ENCODE data around the gene UPK2.

DNA sequence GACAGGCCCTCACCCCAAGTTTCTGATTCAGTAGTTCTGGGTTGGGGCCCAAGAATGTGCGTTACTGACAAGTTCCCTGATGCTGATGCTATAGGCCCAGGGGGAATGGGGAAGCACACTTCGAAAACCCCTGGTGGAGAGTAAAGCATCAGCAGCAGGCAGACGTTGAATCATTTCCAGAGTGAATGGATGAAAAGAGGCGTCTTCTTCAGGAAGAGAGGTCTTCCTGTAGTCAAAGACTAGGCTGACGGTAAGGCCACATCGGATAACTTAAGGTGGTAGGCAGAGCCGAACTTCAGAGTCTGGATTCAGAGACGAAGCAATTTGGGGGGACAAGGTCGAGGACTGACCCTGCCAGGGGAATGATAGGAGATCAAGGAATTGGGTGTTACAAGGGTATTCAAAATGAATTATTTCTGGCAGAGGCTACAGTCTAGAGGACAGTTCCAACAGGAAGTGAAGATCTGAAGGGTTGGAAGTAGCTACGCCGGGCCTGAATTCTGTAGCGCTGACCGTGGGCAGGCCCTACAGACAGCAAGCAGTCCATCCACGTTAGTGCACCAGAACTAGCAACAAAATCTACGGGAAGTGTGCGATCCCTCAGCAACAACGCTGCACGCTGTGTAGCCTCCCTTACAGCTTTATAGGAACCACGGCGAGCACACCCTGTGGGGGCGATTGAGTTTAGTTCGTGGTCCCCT, 41.0 kb downstream of the UPK2 start:
- TF ChIP-seq, protein P1, sequence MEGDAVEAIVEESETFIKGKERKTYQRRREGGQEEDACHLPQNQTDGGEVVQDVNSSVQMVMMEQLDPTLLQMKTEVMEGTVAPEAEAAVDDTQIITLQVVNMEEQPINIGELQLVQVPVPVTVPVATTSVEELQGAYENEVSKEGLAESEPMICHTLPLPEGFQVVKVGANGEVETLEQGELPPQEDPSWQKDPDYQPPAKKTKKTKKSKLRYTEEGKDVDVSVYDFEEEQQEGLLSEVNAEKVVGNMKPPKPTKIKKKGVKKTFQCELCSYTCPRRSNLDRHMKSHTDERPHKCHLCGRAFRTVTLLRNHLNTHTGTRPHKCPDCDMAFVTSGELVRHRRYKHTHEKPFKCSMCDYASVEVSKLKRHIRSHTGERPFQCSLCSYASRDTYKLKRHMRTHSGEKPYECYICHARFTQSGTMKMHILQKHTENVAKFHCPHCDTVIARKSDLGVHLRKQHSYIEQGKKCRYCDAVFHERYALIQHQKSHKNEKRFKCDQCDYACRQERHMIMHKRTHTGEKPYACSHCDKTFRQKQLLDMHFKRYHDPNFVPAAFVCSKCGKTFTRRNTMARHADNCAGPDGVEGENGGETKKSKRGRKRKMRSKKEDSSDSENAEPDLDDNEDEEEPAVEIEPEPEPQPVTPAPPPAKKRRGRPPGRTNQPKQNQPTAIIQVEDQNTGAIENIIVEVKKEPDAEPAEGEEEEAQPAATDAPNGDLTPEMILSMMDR (IDR thresholded peaks at IDR 0.05; ENCODE audit: low read depth, low read length, poor library complexity, severe bottlenecking): peak; percentile 38
- no peak for TF ChIP-seq EZH2phosphoT487 (IDR thresholded peaks at IDR 0.05; ENCODE audit: borderline replicate concordance, low read length)

Data from DOHH2 (cell line).